H9 (cell line): ENCODE data around the gene VILL. TPM values are rescaled to one million over a fixed set of nuclear protein-coding genes. Genes with fewer than 3 reads are reported as not detected.
A peak's percentile ranks its signal among the peaks of the same experiment; 100 is the strongest.

Experiments used
- DNase-seq: peaks from one replicate; pipeline ENCODE4 v3.0.0-alpha.2; 2017
- H2AFZ ChIP-seq: one replicate; pipeline ENCODE4 v1.6.1; 2013; ENCODE audit warnings: mild to moderate bottlenecking, low read length, control low read depth, moderate library complexity
- H2AK5ac ChIP-seq: 2 replicates; pipeline ENCODE4 v1.6.1; 2013; ENCODE audit warnings: low read length, control low read depth, mixed read lengths; ENCODE audit not compliant: insufficient read length
- H2BK120ac ChIP-seq: one replicate; pipeline ENCODE4 v1.6.1; 2013; ENCODE audit warnings: low read depth, mild to moderate bottlenecking, low read length, control low read depth, inconsistent platforms; ENCODE audit not compliant: poor library complexity, severe bottlenecking
- H2BK12ac ChIP-seq: 2 replicates; pipeline ENCODE4 v1.6.1; 2013; ENCODE audit warnings: low read length, control low read depth, mixed read lengths, low read depth; ENCODE audit not compliant: insufficient read length
- H2BK15ac ChIP-seq: 2 replicates; pipeline ENCODE4 v1.6.1; 2013; ENCODE audit warnings: low read depth, low read length, control low read depth
- H2BK20ac ChIP-seq: one replicate; pipeline ENCODE4 v1.6.1; 2013; ENCODE audit warnings: low read depth, mild to moderate bottlenecking, low read length, control low read depth, inconsistent platforms; ENCODE audit not compliant: poor library complexity, severe bottlenecking
- H2BK5ac ChIP-seq: 2 replicates; pipeline ENCODE4 v1.6.1; 2013; ENCODE audit warnings: low read length, control low read depth, mixed read lengths; ENCODE audit not compliant: insufficient read length
- H3K14ac ChIP-seq: 2 replicates; pipeline ENCODE4 v1.6.1; 2013; ENCODE audit warnings: low read length, control low read depth; ENCODE audit not compliant: insufficient read depth
- H3K18ac ChIP-seq: 2 replicates; pipeline ENCODE4 v1.6.1; 2013; ENCODE audit warnings: low read depth, mild to moderate bottlenecking, mixed read lengths, low read length, control low read depth; ENCODE audit not compliant: insufficient read length
- H3K23ac ChIP-seq: 2 replicates; pipeline ENCODE4 v1.6.1; 2013; ENCODE audit warnings: low read length, control low read depth, mixed read lengths, low read depth; ENCODE audit not compliant: insufficient read length
- H3K23me2 ChIP-seq: 2 replicates; pipeline ENCODE4 v1.6.1; 2013; ENCODE audit warnings: low read depth, mild to moderate bottlenecking, mixed read lengths, low read length, control low read depth; ENCODE audit not compliant: insufficient read length, poor library complexity, severe bottlenecking
- H3K27ac ChIP-seq: 2 replicates; pipeline ENCODE4 v1.5.1; 2013; ENCODE audit warnings: low read length, control low read depth, mixed read lengths, low read depth; ENCODE audit not compliant: insufficient read length
- H3K27me3 ChIP-seq: 2 replicates; pipeline ENCODE4 v1.6.1; 2013; ENCODE audit warnings: low read length, control low read depth, inconsistent platforms; ENCODE audit not compliant: insufficient read depth
- H3K4ac ChIP-seq: 2 replicates; pipeline ENCODE4 v1.6.1; 2013; ENCODE audit warnings: low read depth, mild to moderate bottlenecking, control low read depth, inconsistent platforms, low read length, moderate library complexity
- H3K4me1 ChIP-seq: 2 replicates; pipeline ENCODE4 v1.6.1; 2013; ENCODE audit warnings: low read length, control low read depth, inconsistent platforms; ENCODE audit not compliant: insufficient read depth
- H3K4me2 ChIP-seq: 2 replicates; pipeline ENCODE4 v1.6.1; 2013; ENCODE audit warnings: low read length, control low read depth, mixed read lengths; ENCODE audit not compliant: insufficient read length, insufficient read depth
- H3K56ac ChIP-seq: 2 replicates; pipeline ENCODE4 v1.6.1; 2013; ENCODE audit warnings: low read depth, mild to moderate bottlenecking, mixed read lengths, low read length, control low read depth; ENCODE audit not compliant: insufficient read length
- H3K79me1 ChIP-seq: 2 replicates; pipeline ENCODE4 v1.6.1; 2013; ENCODE audit warnings: low read depth, mild to moderate bottlenecking, moderate library complexity, low read length, control low read depth, inconsistent platforms; ENCODE audit not compliant: insufficient read depth, poor library complexity, severe bottlenecking
- H3K79me2 ChIP-seq: 2 replicates; pipeline ENCODE4 v1.6.1; 2013; ENCODE audit warnings: low read length, control low read depth, inconsistent platforms; ENCODE audit not compliant: insufficient read depth
- H3K9ac ChIP-seq: 2 replicates; pipeline ENCODE4 v1.6.1; 2013; ENCODE audit warnings: low read length, control low read depth, mixed read lengths; ENCODE audit not compliant: insufficient read length; ENCODE audit errors: extremely low read depth
- H3K9me3 ChIP-seq: one replicate; pipeline ENCODE4 v1.6.1; 2013; ENCODE audit warnings: low read depth, low read length, inconsistent platforms; ENCODE audit not compliant: control insufficient read depth
- H3T11ph ChIP-seq: one replicate; pipeline ENCODE4 v1.6.1; 2013; ENCODE audit warnings: mild to moderate bottlenecking, low read length, control low read depth, inconsistent platforms
- H4K20me1 ChIP-seq: one replicate; pipeline ENCODE4 v1.6.1; 2013; ENCODE audit not compliant: control insufficient read depth, insufficient read length, insufficient read depth
- H4K5ac ChIP-seq: 2 replicates; pipeline ENCODE4 v1.6.1; 2013; ENCODE audit warnings: low read depth, mild to moderate bottlenecking, mixed read lengths, low read length, control low read depth; ENCODE audit not compliant: insufficient read length
- H4K8ac ChIP-seq: replicated peaks from 2 replicates; pipeline ENCODE4 v1.6.1; 2013; ENCODE audit warnings: low read length, control low read depth, mixed read lengths, low read depth; ENCODE audit not compliant: insufficient read length
- H4K91ac ChIP-seq: 2 replicates; pipeline ENCODE4 v1.6.1; 2013; ENCODE audit warnings: low read depth, mild to moderate bottlenecking, moderate library complexity, mixed read lengths, low read length, control low read depth; ENCODE audit not compliant: insufficient read length
- H3K27ac Mint-ChIP-seq, 3 experiments: 2 replicates in 2 of 3; 3 replicates in 1 of 3; pipeline ENCODE4 v1.8.0; 2020 to 2021; ENCODE audit warnings: mixed read lengths in 3 of 3, mild to moderate bottlenecking in 1 of 3, moderate library complexity in 1 of 3
- H3K27me3 Mint-ChIP-seq: 2 replicates; pipeline ENCODE4 v1.8.0; 2021; ENCODE audit warnings: low read depth, mild to moderate bottlenecking, moderate library complexity, mixed read lengths
- H3K36me3 Mint-ChIP-seq, 3 experiments: 2 replicates in 2 of 3; 3 replicates in 1 of 3; pipeline ENCODE4 v1.8.0; 2020 to 2021; ENCODE audit warnings: low read depth in 3 of 3, mixed read lengths in 3 of 3; ENCODE audit not compliant: insufficient read depth in 1 of 3
- H3K4me1 Mint-ChIP-seq, 2 experiments: 2 replicates each; pipeline ENCODE4 v1.8.0; 2020; ENCODE audit warnings: mixed read lengths in 2 of 2
- H3K4me3 Mint-ChIP-seq, 2 experiments: 2 replicates in 1 of 2; 3 replicates in 1 of 2; pipeline ENCODE4 v1.8.0; 2020 to 2021; ENCODE audit warnings: mild to moderate bottlenecking in 2 of 2, mixed read lengths in 2 of 2, moderate library complexity in 1 of 2
- H3K9me3 Mint-ChIP-seq, 2 experiments: 2 replicates in 1 of 2; 3 replicates in 1 of 2; pipeline ENCODE4 v1.8.0; 2020; ENCODE audit warnings: mild to moderate bottlenecking in 2 of 2, mixed read lengths in 2 of 2, moderate library complexity in 1 of 2
- CTCF ChIP-seq: fragments of 200-600 bp; sonication (generic); conservative IDR thresholded peaks from 3 replicates; pipeline ENCODE4 v1.8.0; 2021; ENCODE audit warnings: antibody characterized with exemption, mild to moderate bottlenecking
- WGBS: extraction: QIAGEN DNeasy Blood & Tissue Kit; methylation state at CpG from one replicate; pipeline ENCODE4 v1.1.7; 2013; ENCODE audit warnings: missing lambda C conversion rate, low lambda C conversion rate, mixed read lengths; ENCODE audit not compliant: insufficient read length; ENCODE audit errors: extremely low coverage; 5-methylcytosine and 5-hydroxymethylcytosine counted together
- total RNA-seq: library from RNA; stranded (reverse); gene quantifications from 2 replicates; pipeline ENCODE4 v1.2.1, GENCODE V29; 2021

VILL gene
- total RNA-seq, 1 experiment from 2014 or later = 3.2 TPM

DNA sequence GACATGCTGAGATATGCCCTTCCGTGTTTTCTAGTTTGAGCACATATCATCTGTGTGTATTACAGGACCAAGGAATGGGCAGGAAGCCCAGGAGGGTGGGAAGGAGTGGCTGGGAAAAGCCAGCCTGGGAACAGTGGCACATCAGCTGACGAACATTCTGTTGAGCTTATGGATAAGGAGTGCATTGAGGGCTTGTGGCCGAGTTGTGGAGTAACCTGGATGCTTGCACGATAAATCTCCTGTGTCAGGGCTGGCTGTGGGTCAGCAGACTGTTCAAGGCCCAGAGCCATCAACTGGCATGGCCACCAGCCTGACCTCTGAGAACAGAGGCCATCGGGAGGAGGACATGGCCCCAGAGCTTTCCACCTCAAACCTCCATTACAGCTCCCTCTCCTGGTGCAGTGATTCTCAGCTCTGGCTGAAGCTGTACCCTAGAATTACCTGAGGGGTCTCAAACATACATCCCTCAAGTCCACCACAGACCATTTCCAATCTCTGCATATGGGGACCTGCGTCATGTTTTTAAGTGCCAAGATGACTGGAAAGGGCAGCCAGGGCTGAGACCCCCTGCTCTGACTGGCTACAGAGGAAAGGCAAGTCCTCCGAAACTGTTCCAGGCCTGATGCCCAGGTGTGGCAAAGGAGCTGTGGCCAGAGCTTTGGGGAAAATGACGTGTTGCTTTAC, 4.8 kb upstream of the VILL start:
- no peaks in the 10 kb centered on the region for H3K9me3 ChIP-seq
- H3K56ac ChIP-seq = no peak overlapping the region
- no peak overlapping the region for H4K8ac ChIP-seq
- no peak overlapping the region for H3K18ac ChIP-seq
- H3K23ac ChIP-seq = no peak overlapping the region
- no peak overlapping the region for H2BK12ac ChIP-seq
- H2BK120ac ChIP-seq = no peak overlapping the region
- H3K9ac ChIP-seq = no peak overlapping the region
- no peaks in the 10 kb centered on the region for H3K4me1 ChIP-seq
- H3K27ac ChIP-seq = no peak overlapping the region
- Mint-ChIP-seq H3K4me1 (peaks cover 0 to 6% of the 10 kb centered on the region in 2 experiments; a peak in 2 of 4 replicates), H3K4me3 (no peak overlapping the region), H3K9me3 (no peaks in the 10 kb centered on the region), H3K27me3 (no peaks in the 10 kb centered on the region; the same call in 1 of the 2 replicates), H3K27ac (peak overlapping the region in 2 of 3 experiments; percentile 61 to 66; a peak in 3 of 7 replicates), H3K36me3 (peaks cover 0 to 7% (median 0%) of the 10 kb centered on the region in 3 experiments; a peak in 2 of 7 replicates)
- no peak overlapping the region for H4K91ac ChIP-seq
- no peak for DNase-seq
- no peak overlapping the region for H3K14ac ChIP-seq
- no peaks in the 10 kb centered on the region for H3K79me2 ChIP-seq
- H3T11ph ChIP-seq = no peak overlapping the region
- no CpG with 5 or more reads among the region's 8 CpGs for WGBS
- H3K4me2 ChIP-seq = no peak overlapping the region
- no peaks in the 10 kb centered on the region for H3K79me1 ChIP-seq
- no peak overlapping the region for H2BK5ac ChIP-seq
- no peaks in the 10 kb centered on the region for H3K27me3 ChIP-seq
- TF ChIP-seq CTCF = peak; percentile 36; the same call in 2 of the 3 replicates
- no peaks in the 10 kb centered on the region for H4K20me1 ChIP-seq
- H4K5ac ChIP-seq = no peak overlapping the region
- no peak overlapping the region for H2BK20ac ChIP-seq
- H3K23me2 ChIP-seq = no peaks in the 10 kb centered on the region
- H3K4ac ChIP-seq = no peak overlapping the region
- H2AFZ ChIP-seq = no peak overlapping the region
- no peak overlapping the region for H2BK15ac ChIP-seq
- no peak overlapping the region for H2AK5ac ChIP-seq
